Gastroesophageal sphincter (tissue), 4 donors: ENCODE results near the gene WFDC11. TPM values are rescaled to one million over a fixed set of nuclear protein-coding genes. Genes with fewer than 3 reads are reported as not detected.
"Not testable (repeated sequence)": the region's sequence is repeated elsewhere in the genome, so short reads cannot be mapped to it uniquely, and the experiment has no call there.

ENCODE experiments used
- ATAC-seq: fragments of 150-250 bp; one replicate; pipeline ENCODE4 v1.9.1; 2016; ENCODE audit warnings: mild to moderate bottlenecking, moderate library complexity
- H3K27ac ChIP-seq, 4 donors: fragments of 200-600 bp; sonication (generic) in 3 of 4; 1 replicate in 3 of 4; 2 replicates in 1 of 4; pipeline ENCODE4 v1.5.1; 2016 to 2019
- H3K27me3 ChIP-seq: fragments of 200-600 bp; sonication (generic); one replicate; pipeline ENCODE4 v1.5.1; 2019
- H3K36me3 ChIP-seq, 2 donors: fragments of 200-600 bp; sonication (generic); one replicate each; pipeline ENCODE4 v1.5.1; 2019; ENCODE audit warnings: control low read depth in 1 of 2
- H3K4me1 ChIP-seq, 3 donors: fragments of 200-600 bp; sonication (generic); 1 replicate in 2 of 3; 2 replicates in 1 of 3; pipeline ENCODE4 v1.5.1; 2016 to 2019; ENCODE audit warnings: control low read depth in 2 of 3
- H3K4me3 ChIP-seq, 2 donors: fragments of 200-600 bp; sonication (generic); one replicate each; pipeline ENCODE4 v1.5.1; 2019; ENCODE audit warnings: mild to moderate bottlenecking in 1 of 2, moderate library complexity in 1 of 2
- H3K9me3 ChIP-seq, 3 donors: fragments of 200-600 bp; sonication (generic); one replicate each; pipeline ENCODE4 v1.5.1; 2017 to 2019; ENCODE audit warnings: control low read depth in 2 of 3
- CTCF ChIP-seq, 4 experiments: fragments of 200-600 bp in 2 of 4; fragments of 450-650 bp in 2 of 4; sonication (generic) in 1 of 4; IDR thresholded peaks; one replicate each; pipeline ENCODE4 v1.5.1; 2017 to 2019; ENCODE audit warnings: antibody characterized with exemption in 4 of 4, mild to moderate bottlenecking in 2 of 4, moderate library complexity in 2 of 4
- EP300 ChIP-seq: sonication (generic); formaldehyde crosslinking; IDR thresholded peaks from one replicate; pipeline ENCODE4 v1.6.1; 2017; ENCODE audit warnings: antibody characterized with exemption, mild to moderate bottlenecking
- POLR2A ChIP-seq, 2 donors: fragments of 450-650 bp; IDR thresholded peaks; one replicate each; pipeline ENCODE4 v1.6.1; 2017; ENCODE audit warnings: antibody characterized with exemption in 2 of 2, mild to moderate bottlenecking in 2 of 2, moderate library complexity in 1 of 2
- POLR2AphosphoS5 ChIP-seq: sonication (generic); formaldehyde crosslinking; IDR thresholded peaks from one replicate; pipeline ENCODE4 v1.6.1; 2017; ENCODE audit warnings: antibody characterized with exemption
- WGBS, 2 donors: methylation state at CpG; one replicate each; pipeline ENCODE4 v1.1.5; 2018; ENCODE audit warnings: low coverage in 1 of 2; 5-methylcytosine and 5-hydroxymethylcytosine counted together
- total RNA-seq, 4 donors: library from RNA; depleted of rRNA; stranded (reverse); fragments of >200 nt; gene quantifications; one replicate each; pipeline ENCODE4 v1.1.0, GENCODE V29; 2016

Gene WFDC11
- total RNA-seq, 4 donors from 2014 or later, result not detected

DNA sequence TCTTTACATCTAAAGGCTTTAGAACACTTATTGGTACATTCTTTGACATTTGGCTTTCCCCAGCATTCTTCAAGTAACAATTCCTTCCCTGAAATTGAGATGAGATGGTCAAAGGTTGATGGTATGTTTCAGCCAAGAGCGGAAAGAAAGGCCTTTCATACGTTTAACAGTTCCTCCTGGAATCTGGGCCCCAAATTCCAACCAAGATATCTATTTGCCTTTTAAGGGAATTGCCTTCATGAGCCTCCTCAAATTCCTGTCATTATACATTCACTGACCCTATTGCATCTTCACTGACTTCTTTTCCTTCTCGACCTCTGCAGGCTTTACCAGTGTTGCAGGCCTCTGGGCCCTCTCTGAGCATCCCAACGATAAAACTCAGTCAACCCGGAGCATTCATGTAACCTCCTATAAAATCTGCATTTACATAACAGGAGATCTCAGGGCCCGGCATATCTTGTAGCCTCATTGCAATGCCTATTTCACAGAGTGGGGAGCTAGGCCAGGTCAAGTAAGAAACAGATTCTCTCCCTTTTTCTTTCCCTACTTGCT is 20.7 kb downstream of the WFDC11 start:
- no peak overlapping the region for H3K27ac ChIP-seq
- H3K9me3 ChIP-seq, result peaks cover 0 to 7% (median 0%) of the 10 kb centered on the region in 3 donors
- WGBS, 2 donors, result 56 to 68% methylated on average over 3 to 6 of the region's 6 CpGs
- H3K4me3 ChIP-seq, result no peak overlapping the region
- no peaks in the 10 kb centered on the region for H3K4me1 ChIP-seq
- ATAC-seq, result no peak
- H3K36me3 ChIP-seq, result no peaks in the 10 kb centered on the region
- H3K27me3 ChIP-seq, result peaks cover 11% of the 10 kb centered on the region
- TF ChIP-seq POLR2A (IDR thresholded peaks at IDR 0.05) (no peak), EP300 (no peak), POLR2AphosphoS5 (no peak), CTCF (IDR thresholded peaks at IDR 0.05) (no peak)

DNA sequence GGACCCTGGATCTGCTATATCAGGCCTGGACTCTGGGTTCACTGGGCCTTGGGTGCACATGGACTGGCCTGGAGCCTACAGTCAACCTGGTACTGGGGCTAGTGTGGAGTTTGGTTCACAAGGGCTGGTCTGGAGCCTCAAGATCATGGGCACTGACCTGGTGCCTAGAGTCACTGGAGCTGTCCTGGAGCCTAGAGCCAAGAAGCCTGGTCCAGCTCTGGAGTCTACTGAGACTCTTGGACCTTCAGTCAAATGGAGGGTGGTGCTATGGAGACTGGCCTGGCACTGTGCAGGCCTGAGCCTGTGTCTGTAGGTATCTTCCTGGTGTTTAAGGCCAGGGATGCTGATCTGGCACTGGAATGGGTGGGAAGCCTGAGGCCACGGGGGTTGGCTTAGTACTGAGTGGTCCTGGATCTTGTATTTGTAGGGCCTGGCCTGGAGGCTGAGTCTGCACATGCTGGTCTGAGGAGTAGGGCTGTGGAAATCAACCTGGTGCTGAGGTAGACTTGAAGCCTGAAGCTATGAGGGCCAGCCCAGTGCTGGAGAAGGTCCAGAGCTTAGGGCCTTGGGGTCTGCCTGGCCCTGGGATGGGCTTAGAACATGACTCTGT is 22.5 kb downstream of the WFDC11 start:
- no peaks in the 10 kb centered on the region for H3K36me3 ChIP-seq
- H3K27ac ChIP-seq, result no peak overlapping the region
- H3K27me3 ChIP-seq, result peaks cover 16% of the 10 kb centered on the region
- no peak overlapping the region for H3K4me3 ChIP-seq
- peaks cover 0 to 7% (median 0%) of the 10 kb centered on the region in 3 donors for H3K9me3 ChIP-seq
- 60% methylated on average over 1 of the region's 1 CpG; no CpG with 5 or more reads in 1 of the 2 donors for WGBS, 2 donors
- no peak for ATAC-seq
- no peaks in the 10 kb centered on the region for H3K4me1 ChIP-seq
- TF ChIP-seq CTCF (IDR thresholded peaks at IDR 0.05) (no peak), EP300 (no peak), POLR2AphosphoS5 (no peak), POLR2A (IDR thresholded peaks at IDR 0.05) (no peak)

- no peak for ATAC-seq
- no peak overlapping the region for H3K27ac ChIP-seq
- 60 to 80% methylated on average over 1 to 2 of the region's 3 CpGs for WGBS, 2 donors
- no peaks in the 10 kb centered on the region for H3K36me3 ChIP-seq
- H3K4me1 ChIP-seq, result no peaks in the 10 kb centered on the region
- TF ChIP-seq POLR2A (IDR thresholded peaks at IDR 0.05) (no peak), CTCF (IDR thresholded peaks at IDR 0.05) (no peak), POLR2AphosphoS5 (no peak), EP300 (no peak)
- H3K27me3 ChIP-seq, result peaks cover 16% of the 10 kb centered on the region
- peaks cover 0 to 6% (median 0%) of the 10 kb centered on the region in 3 donors for H3K9me3 ChIP-seq
- no peak overlapping the region for H3K4me3 ChIP-seq
Measured at GRCh38 chr20:45646875-45647274, 23.2 kb downstream of the WFDC11 start.

- H3K36me3 ChIP-seq, H3K9me3 ChIP-seq, H3K27ac ChIP-seq, H3K27me3 ChIP-seq, H3K4me3 ChIP-seq, ATAC-seq, H3K4me1 ChIP-seq: not testable (repeated sequence)
- no CpG with 5 or more reads among the region's 28 CpGs for WGBS, 2 donors
Measured at GRCh38 chr20:45645869-45646268, 24.2 kb downstream of the WFDC11 start.

DNA sequence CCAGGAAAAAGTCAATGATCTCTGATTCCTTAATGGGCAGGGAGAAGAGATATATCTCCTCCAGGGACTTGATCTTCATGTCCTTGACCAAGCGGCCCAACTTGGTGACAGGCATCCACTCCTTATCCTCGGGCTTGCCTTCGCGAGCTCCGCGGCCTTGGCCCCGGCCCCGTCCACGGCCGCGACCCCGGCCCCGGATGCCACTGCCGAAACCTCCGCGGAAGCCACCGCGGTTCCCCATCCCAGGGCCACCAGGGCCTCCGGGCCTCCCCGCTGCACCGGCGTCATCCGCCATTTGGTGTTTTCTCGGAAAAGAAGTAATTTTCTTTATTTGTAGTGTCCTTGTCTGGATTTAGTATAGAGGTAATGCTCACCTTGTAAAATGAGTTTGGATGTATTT is 29.0 kb downstream of the WFDC11 start:
- H3K27ac ChIP-seq, H3K4me3 ChIP-seq, H3K4me1 ChIP-seq, ATAC-seq, H3K27me3 ChIP-seq, H3K9me3 ChIP-seq, H3K36me3 ChIP-seq: not testable (repeated sequence)
- WGBS, 2 donors, result 95% methylated on average over 12 of the region's 24 CpGs; no CpG with 5 or more reads in 1 of the 2 donors

DNA sequence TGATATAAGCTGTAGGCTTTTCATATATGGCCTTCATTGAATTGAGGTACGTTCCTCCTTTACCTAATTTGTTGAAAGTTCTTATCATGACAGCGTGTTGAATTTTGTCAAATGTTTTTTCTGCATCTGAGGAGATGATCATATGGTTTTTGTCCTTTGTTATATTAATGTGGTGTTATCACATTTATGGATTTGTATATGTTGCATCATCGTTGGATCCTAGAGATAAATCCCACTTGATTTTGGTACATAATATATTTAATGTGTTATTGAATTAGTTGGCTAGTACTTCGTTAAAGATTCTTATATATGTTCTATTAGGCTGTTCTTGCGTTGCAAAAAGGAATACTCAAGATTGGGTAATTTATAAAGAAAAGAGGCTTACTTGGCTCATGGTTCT is 30.4 kb downstream of the WFDC11 start:
- no peaks in the 10 kb centered on the region for H3K4me1 ChIP-seq
- peaks cover 5% of the 10 kb centered on the region for H3K27me3 ChIP-seq
- TF ChIP-seq EP300, result no peak
- no peak for TF ChIP-seq CTCF (IDR thresholded peaks at IDR 0.05)
- TF ChIP-seq POLR2A (IDR thresholded peaks at IDR 0.05), result no peak
- TF ChIP-seq POLR2AphosphoS5, result no peak
- no peak overlapping the region for H3K4me3 ChIP-seq
- no peak overlapping the region for H3K27ac ChIP-seq
- no peaks in the 10 kb centered on the region for H3K36me3 ChIP-seq
- no peak for ATAC-seq
- H3K9me3 ChIP-seq, result no peaks in the 10 kb centered on the region
- WGBS, 2 donors, result 71 to 79% methylated on average over 5 of the region's 5 CpGs
